ENCODE measurements around the gene SLC12A3.
"Not testable (repeated sequence)": the region's sequence is repeated elsewhere in the genome, so short reads cannot be mapped to it uniquely, and the experiment has no call there.

Gene SLC12A3

GRCh38 chr16:56869513-56870275, 4.7 kb downstream of the SLC12A3 start:
- DNase-seq (ENCODE audit: low read depth): no peak

- no peak for DNase-seq (ENCODE audit: low read depth)
These were observed 5.4 kb downstream of the SLC12A3 start for GRCh38 chr16:56870276-56870888.

GRCh38 chr16:56871172-56871593, 6.2 kb downstream of the SLC12A3 start:
- no peak for DNase-seq (ENCODE audit: low read depth)

- DNase-seq (ENCODE audit: low read depth): no peak
These were observed 7.9 kb downstream of the SLC12A3 start for GRCh38 chr16:56872863-56873391.

- no peak for DNase-seq (ENCODE audit: low read depth)
These were observed 9.8 kb downstream of the SLC12A3 start for GRCh38 chr16:56874800-56875199.

- DNase-seq (ENCODE audit: low read depth): no peak
These were observed 11.0 kb downstream of the SLC12A3 start for GRCh38 chr16:56876048-56876447.

GRCh38 chr16:56877486-56878182, 12.6 kb downstream of the SLC12A3 start:
- DNase-seq (ENCODE audit: low read depth): no peak

- DNase-seq (ENCODE audit: low read depth): no peak
These were observed 13.4 kb downstream of the SLC12A3 start for GRCh38 chr16:56878282-56878854.

GRCh38 chr16:56879276-56879675, 14.3 kb downstream of the SLC12A3 start:
- DNase-seq (ENCODE audit: low read depth): no peak

- no peak for DNase-seq (ENCODE audit: low read depth)
These were observed 15.2 kb downstream of the SLC12A3 start for GRCh38 chr16:56880176-56880575.

GRCh38 chr16:56880685-56881084, 15.7 kb downstream of the SLC12A3 start:
- no peak for DNase-seq (ENCODE audit: low read depth)

- no peak for DNase-seq (ENCODE audit: low read depth)
These were observed 17.2 kb downstream of the SLC12A3 start for GRCh38 chr16:56882077-56882800.

- no peak for DNase-seq (ENCODE audit: low read depth)
These were observed 18.6 kb downstream of the SLC12A3 start for GRCh38 chr16:56883586-56883985.

- DNase-seq (ENCODE audit: low read depth): no peak
These were observed 19.1 kb downstream of the SLC12A3 start for GRCh38 chr16:56884026-56884582.

- DNase-seq (ENCODE audit: low read depth): not testable (repeated sequence)
These were observed 19.9 kb downstream of the SLC12A3 start for GRCh38 chr16:56884929-56885328.

GRCh38 chr16:56885446-56886162, 20.6 kb downstream of the SLC12A3 start:
- DNase-seq (ENCODE audit: low read depth): no peak

GRCh38 chr16:56886296-56886695, 21.3 kb downstream of the SLC12A3 start:
- no peak for DNase-seq (ENCODE audit: low read depth)

- DNase-seq (ENCODE audit: low read depth): no peak
These were observed 21.8 kb downstream of the SLC12A3 start for GRCh38 chr16:56886826-56887225.

- DNase-seq (ENCODE audit: low read depth): no peak
These were observed 23.8 kb downstream of the SLC12A3 start for GRCh38 chr16:56888806-56889205.

- DNase-seq (ENCODE audit: low read depth): no peak
These were observed 24.2 kb downstream of the SLC12A3 start for GRCh38 chr16:56889206-56889605.

GRCh38 chr16:56891685-56892084, 26.7 kb downstream of the SLC12A3 start:
- DNase-seq (ENCODE audit: low read depth): no peak
